Measurements from ENCODE around the gene GPR27.

GRCh38 chr3:71779674-71780377 is 26.2 kb downstream of the GPR27 start:
- TF ChIP-seq CTCF (IDR thresholded peaks at IDR 0.05) (no peak), POLR2AphosphoS5 (IDR thresholded peaks at IDR 0.05) (no peak)

Data from prostate gland (tissue), 2 donors.